Fibroblast of villous mesenchyme (primary cell): ENCODE measurements around the gene IRF8. TPM values are rescaled to one million over a fixed set of nuclear protein-coding genes. Genes with fewer than 3 reads are reported as not detected.

Source experiments
- DNase-seq: peaks from one replicate; pipeline ENCODE4 v3.0.0-alpha.2; 2010; ENCODE audit warnings: low read depth
- H3K4me3 ChIP-seq: 2 replicates; pipeline ENCODE4 v1.5.1; 2011; ENCODE audit warnings: low read depth, mild to moderate bottlenecking, low read length
- total RNA-seq: library from RNA; depleted of rRNA; stranded (reverse); fragments of >200 nt; gene quantifications from 2 replicates; pipeline ENCODE4 v1.2.3, GENCODE V29; 2012
- TF ChIP-seq, protein P1 (sequence below): IDR thresholded peaks from 2 replicates; pipeline ENCODE4 v1.5.1; 2012; ENCODE audit warnings: low read depth, mild to moderate bottlenecking, low read length; ENCODE audit not compliant: insufficient read depth

Gene IRF8
- total RNA-seq, 1 donor: not detected

DNA sequence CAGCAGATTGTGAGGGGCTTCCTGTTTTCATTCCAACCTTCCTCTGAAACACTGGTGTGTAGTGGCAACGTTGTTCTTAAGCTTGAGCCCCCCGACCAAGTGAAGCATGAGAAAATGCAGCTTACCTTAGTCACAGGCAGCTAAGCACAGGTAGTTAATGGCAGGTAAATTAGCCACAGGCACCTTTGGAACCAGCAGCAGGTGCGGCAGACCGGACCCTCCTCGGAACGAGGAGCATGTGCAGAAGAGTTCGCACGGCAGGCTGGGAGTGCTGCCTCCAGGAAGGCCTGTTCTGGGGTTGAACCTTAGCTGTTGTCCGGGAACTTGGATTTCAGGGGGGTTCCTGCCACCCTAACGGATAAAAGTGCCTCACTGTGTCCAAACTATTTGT lies 7.2 kb upstream of the IRF8 start:
- TF ChIP-seq, protein P1, sequence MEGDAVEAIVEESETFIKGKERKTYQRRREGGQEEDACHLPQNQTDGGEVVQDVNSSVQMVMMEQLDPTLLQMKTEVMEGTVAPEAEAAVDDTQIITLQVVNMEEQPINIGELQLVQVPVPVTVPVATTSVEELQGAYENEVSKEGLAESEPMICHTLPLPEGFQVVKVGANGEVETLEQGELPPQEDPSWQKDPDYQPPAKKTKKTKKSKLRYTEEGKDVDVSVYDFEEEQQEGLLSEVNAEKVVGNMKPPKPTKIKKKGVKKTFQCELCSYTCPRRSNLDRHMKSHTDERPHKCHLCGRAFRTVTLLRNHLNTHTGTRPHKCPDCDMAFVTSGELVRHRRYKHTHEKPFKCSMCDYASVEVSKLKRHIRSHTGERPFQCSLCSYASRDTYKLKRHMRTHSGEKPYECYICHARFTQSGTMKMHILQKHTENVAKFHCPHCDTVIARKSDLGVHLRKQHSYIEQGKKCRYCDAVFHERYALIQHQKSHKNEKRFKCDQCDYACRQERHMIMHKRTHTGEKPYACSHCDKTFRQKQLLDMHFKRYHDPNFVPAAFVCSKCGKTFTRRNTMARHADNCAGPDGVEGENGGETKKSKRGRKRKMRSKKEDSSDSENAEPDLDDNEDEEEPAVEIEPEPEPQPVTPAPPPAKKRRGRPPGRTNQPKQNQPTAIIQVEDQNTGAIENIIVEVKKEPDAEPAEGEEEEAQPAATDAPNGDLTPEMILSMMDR: no peak
- DNase-seq: no peak

GRCh38 chr16:85892760-85893159 lies 6.2 kb upstream of the IRF8 start:
- DNase-seq: no peak
- TF ChIP-seq, protein P1: no peak
- H3K4me3 ChIP-seq: no peak overlapping the region

More for the DNA sequence above, 7.2 kb upstream of the IRF8 start:
- no peak overlapping the region for H3K4me3 ChIP-seq

- no peak overlapping the region for H3K4me3 ChIP-seq
- TF ChIP-seq, protein P1: no peak
- DNase-seq: no peak
Measured at GRCh38 chr16:85894266-85894665, 4.7 kb upstream of the IRF8 start.

- DNase-seq: no peak
- TF ChIP-seq, protein P1: no peak
- H3K4me3 ChIP-seq: no peak overlapping the region
Measured at GRCh38 chr16:85897382-85897781, 1.6 kb upstream of the IRF8 start.

- TF ChIP-seq, protein P1: no peak
- H3K4me3 ChIP-seq: peak overlapping the region; percentile 56
- no peak for DNase-seq
Measured at GRCh38 chr16:85899444-85899843, 482 bp downstream of the IRF8 start.

GRCh38 chr16:85900027-85900792 lies 1.2 kb downstream of the IRF8 start:
- H3K4me3 ChIP-seq: no peak overlapping the region
- no peak for DNase-seq
- TF ChIP-seq, protein P1: no peak

- H3K4me3 ChIP-seq: no peak overlapping the region
- TF ChIP-seq, protein P1: no peak
- no peak for DNase-seq
Measured at GRCh38 chr16:85901110-85901509, 2.1 kb downstream of the IRF8 start.
